DMS53 (cell line): ENCODE data around the gene TACO1.

ENCODE experiments used
- DNase-seq: peaks from one replicate; lab custom pipeline; 2025; lab: John Stamatoyannopoulos, UW

TACO1 gene

GRCh38 chr17:63600569-63601438 lies at the start of gene TACO1:
Gene TACO1 (plus strand): TSS chr17:63600895. CDS start chr17:63601084, 189 bp downstream.
- peak; percentile 90 for DNase-seq

GRCh38 chr17:63552211-63552610 lies 48.5 kb upstream of the TACO1 start:
- no peak for DNase-seq

- no peak for DNase-seq
Observed at GRCh38 chr17:63555500-63556156, 45.1 kb upstream of the TACO1 start.

- DNase-seq, result no peak
Observed at GRCh38 chr17:63557416-63557815, 43.3 kb upstream of the TACO1 start.

- no peak for DNase-seq
Observed at GRCh38 chr17:63558441-63558840, 42.3 kb upstream of the TACO1 start.

GRCh38 chr17:63561819-63562218 lies 38.9 kb upstream of the TACO1 start:
- DNase-seq, result no peak

- DNase-seq, result no peak
Observed at GRCh38 chr17:63563339-63563738, 37.4 kb upstream of the TACO1 start.

- DNase-seq, result no peak
Observed at GRCh38 chr17:63564562-63564961, 36.1 kb upstream of the TACO1 start.

- no peak for DNase-seq
Observed at GRCh38 chr17:63567229-63567628, 33.5 kb upstream of the TACO1 start.

GRCh38 chr17:63568563-63568962 lies 32.1 kb upstream of the TACO1 start:
- no peak for DNase-seq

- DNase-seq, result no peak
Observed at GRCh38 chr17:63571632-63572310, 28.9 kb upstream of the TACO1 start.

GRCh38 chr17:63573634-63574033 lies 27.1 kb upstream of the TACO1 start:
- peak; percentile 33 for DNase-seq

- no peak for DNase-seq
Observed at GRCh38 chr17:63578027-63578768, 22.5 kb upstream of the TACO1 start.

GRCh38 chr17:63578769-63579111 lies 22.0 kb upstream of the TACO1 start:
- DNase-seq, result no peak

- no peak for DNase-seq
Observed at GRCh38 chr17:63579633-63580032, 21.1 kb upstream of the TACO1 start.

GRCh38 chr17:63587770-63588169 lies 12.9 kb upstream of the TACO1 start:
- no peak for DNase-seq

GRCh38 chr17:63588797-63589196 lies 11.9 kb upstream of the TACO1 start:
- DNase-seq, result no peak

GRCh38 chr17:63589646-63590045 lies 11.0 kb upstream of the TACO1 start:
- no peak for DNase-seq

GRCh38 chr17:63592797-63593196 lies 7.9 kb upstream of the TACO1 start:
- DNase-seq, result no peak

GRCh38 chr17:63595132-63595531 lies 5.6 kb upstream of the TACO1 start:
- DNase-seq, result no peak

- peak; percentile 2 for DNase-seq
Observed at GRCh38 chr17:63596856-63597586, 3.7 kb upstream of the TACO1 start.

GRCh38 chr17:63598281-63598680 lies 2.4 kb upstream of the TACO1 start:
- DNase-seq, result no peak
